NCI-H1436 (cell line): ENCODE measurements around the gene CPA3.

Experiments used
- DNase-seq: peaks from one replicate; lab custom pipeline; 2025; lab: John Stamatoyannopoulos, UW

CPA3 gene

DNA sequence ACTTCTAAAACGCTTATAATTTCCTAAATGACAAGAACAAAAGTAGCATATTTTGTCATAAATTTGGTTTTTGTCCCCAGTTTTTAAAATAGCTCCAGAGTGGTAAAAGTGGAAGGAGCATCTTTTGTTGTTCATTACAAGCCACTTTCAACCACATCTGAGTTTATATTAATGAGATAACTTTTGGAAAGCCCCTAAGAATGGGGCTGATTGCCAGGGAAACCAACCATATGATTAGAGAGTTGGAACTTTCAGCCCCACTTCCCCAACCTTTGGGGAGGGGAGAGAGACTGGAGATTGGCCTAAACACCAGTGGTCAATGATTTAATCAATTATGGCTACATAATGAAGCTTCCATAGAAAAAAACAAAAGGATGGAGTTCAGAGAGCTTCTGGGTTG, 57.4 kb downstream of the CPA3 start:
- DNase-seq = no peak

DNA sequence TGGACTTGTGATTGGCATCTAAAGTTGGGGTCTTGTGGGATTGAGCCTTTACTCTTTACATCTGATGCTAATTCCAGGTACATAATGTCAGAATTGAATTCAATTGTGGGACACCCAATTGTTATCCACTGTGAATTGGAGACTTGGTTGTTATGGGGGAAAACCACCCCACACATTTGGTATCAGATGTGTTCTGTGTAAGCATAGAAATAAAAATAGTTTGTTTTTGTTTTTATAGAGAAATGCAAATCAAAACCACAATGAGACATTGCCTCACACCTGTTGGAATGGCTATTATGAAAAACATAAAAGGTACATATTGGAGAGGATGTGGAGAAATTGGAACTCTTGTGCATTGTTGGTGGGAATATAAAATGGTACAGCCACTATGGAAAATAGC, 58.5 kb downstream of the CPA3 start:
- DNase-seq = no peak

DNA sequence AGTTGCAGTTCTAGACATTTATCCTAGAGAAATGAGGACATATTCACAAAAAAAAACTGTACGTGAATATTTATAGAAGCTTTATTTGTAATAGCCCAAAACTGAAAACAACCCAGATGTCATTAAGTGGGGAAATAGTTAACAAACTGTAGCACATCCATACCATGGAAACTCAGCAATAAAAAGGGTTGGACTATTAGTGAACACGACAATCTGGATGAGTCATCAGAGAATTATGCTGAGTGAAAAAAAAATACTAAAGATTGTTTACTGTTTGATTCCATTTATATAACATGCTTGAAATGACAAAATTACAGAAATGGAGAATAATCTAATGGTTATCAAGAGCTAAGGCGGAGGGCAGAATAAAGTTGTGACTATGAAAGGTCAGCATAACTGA, 59.5 kb downstream of the CPA3 start:
- DNase-seq = no peak

DNA sequence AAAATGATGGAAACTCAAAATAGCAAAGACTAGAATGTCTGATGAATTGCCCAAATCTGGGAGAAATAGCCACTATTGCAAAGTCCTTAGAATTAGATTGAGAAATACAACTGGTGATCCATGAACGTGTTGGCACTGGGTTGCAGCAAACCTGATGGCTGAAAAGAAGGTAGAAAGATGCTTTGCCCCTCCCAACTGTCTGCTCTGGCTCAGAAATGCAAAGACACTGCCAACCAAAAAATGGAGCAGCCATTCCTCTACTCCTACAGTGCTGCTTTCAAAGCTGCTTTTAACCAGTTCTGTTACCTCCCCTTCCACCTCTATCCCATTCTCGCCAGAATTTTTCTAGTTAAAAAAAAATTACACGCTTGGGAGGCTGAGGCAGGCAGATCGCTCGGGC, 60.7 kb downstream of the CPA3 start:
- DNase-seq = no peak

DNA sequence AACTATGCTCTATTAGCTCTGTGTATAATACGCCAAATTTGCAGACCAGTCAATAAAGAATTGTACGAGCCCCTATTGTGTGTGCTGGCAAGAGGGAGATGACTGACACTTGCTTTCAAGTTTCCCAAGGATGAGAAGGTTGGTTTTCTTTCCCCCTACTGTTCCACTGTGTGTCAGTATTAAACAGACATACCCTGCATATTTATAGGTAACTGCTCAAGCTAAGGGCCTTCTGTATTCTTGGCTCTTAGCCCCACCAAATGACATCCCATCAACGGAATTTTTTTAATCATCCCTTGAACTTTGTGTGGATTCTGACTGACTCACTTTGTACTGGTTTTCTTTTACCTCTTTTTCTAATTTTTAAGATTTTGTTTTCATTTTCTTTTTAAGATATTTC, 65.7 kb downstream of the CPA3 start:
- DNase-seq = no peak

DNA sequence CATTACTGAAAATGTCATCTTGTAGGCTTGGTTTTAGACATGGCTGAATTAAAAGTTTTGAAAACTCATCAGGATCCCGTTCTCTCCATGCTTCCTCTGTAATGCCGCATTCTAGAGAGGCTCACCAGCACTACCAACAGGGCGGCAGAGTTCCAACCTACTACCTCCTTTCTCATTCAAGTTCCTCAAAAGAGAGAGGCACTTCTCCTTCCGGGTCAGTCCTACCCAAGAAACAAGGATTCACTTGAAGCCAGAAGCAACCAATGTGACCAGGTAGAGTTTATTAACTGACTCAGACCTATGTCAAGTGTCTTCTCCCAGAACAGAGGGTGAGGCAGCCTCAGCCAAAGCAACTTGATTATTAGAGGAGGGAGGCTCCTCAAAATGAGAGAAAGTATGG, 66.5 kb downstream of the CPA3 start:
- DNase-seq = no peak

DNA sequence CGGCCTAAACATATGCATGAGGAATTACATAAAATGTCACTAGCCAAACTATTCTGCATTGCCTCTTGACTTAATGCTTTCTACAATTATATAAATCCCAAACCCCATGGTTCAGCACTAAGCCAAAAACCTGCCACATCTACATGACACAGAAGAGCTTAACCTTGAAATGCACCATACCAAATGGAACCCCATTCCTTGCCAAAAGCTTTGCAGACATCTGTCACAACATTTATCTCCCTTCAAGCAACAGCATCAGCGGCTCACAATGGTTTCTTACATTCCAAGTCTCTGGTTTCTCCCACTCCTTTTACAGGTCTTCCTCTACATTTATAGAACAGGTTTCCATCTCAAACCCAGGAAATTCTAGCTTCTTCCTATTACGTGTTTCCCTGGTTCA, 67.9 kb downstream of the CPA3 start:
- DNase-seq = no peak

DNA sequence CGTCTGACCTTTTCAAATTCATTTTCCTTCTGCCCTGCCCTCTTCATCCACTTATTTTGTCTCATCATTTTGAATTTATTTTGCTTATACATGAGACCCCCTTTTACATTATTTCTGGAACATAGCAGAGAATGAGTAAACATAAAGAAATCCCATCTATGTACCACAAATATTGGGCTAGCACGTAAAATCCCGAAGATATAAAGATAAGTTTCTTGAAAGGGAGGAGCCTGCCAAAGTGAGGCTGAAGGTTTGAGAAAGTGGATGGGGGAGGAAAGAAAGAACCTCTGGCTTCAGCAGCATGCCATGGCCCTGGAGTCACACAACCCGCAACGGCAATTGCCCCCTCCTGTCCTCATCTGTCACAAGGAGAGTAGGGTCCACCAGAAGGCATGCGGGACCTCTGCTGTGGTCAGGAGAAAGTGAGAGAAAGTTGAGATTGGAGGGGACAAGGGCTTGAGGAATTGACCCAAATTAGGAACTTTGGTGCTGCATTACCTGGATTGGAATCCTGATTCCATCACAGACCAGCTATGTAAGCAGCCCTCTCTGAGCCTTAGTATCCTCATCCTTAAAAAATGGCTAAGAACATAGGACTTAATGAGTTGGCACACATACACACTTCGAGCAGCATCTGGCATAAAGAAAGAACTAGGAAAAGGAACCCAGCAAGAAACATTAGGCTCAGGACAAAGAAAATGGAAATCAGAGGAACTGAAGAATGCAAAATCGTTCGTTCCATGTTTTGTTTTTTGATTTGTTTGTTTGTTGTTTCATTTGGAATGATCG, 72.6 kb downstream of the CPA3 start:
- no peak for DNase-seq

DNA sequence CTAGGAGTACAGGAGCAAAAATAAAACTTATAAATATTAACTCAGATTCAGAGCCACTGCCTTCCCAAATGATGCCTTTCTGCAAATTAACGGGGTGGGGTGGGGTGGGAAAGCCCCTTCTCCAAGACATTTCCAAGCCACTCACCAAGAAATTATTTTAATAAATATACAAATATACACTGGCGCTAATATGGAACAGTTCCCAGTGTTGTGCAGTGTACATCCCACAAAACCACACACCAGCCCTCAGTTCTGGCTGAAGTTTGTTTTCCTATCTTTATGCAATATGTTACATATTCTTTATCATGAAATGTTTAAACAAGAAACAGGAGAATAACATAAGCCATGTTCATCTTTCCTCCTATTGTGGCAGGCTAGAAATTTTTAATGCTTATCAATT, 73.2 kb downstream of the CPA3 start:
- no peak for DNase-seq

DNA sequence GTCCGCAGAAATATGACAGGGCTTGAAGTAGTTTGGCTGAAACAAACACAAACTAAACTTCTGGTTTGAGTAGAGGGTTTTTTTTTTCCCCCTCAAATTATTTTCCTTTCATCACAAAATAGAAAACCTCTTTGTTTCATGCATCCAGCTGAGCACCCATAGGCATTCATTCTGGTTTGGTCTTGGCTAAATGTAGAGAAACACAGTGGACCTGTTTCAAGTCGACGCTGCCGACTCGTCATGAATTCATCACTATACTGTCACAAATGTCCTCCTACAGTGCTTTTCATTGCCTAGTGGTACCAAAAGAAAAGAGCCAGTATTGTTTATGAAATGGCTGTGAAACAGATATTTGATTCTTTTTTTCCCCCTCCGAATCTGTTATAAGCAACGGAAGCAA, 73.8 kb downstream of the CPA3 start:
- DNase-seq = no peak

DNA sequence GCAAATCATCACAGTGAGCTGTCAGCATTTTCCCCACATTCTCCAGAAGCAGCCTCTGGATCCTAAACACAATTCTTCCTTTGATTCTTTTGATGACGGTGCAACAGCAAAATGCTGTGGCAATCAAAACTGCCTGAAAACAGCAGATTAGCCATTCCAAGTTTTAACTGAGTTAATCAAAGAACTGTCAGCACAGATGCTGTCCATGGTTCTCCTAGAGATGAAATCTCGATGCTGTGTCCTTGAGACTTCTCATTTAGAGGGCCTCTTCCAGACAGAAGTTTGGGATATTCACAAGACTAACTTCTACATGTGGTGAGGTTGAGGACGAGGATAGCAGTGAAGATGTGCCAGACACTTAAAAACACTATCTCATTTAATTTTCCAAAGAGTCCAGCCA, 75.9 kb downstream of the CPA3 start:
- DNase-seq = no peak

DNA sequence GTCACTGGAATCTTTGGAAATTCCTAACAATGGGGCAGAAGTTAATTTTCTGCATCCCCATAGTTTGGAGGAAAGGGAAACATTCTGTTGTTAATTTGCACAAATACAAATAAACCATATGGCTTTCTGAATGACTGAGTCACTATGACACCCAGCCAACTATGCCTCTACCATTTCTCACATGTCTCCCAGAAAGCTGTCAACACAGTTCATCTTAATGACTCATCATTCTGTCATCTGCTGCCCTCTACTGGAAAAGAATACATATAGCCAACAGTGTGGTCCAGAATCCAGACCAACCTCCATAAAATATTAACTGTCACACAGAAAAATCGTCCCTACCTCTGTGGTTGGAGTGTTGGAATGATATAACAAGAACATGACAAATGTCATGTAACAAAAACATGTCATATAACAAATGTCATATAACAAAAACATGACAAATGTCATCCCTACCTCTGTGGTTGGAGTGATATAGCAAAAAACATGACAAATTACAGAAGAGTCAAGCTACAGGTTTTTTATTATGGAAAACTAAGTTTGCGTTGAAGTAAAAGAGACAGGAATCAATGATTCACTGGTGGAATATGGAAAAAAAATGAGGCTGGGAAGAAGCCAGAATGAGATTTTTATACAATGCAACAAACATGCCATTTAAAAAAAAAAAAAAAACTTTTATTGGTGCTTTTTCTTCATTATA, 78.6 kb downstream of the CPA3 start:
- peak; percentile 73 for DNase-seq

DNA sequence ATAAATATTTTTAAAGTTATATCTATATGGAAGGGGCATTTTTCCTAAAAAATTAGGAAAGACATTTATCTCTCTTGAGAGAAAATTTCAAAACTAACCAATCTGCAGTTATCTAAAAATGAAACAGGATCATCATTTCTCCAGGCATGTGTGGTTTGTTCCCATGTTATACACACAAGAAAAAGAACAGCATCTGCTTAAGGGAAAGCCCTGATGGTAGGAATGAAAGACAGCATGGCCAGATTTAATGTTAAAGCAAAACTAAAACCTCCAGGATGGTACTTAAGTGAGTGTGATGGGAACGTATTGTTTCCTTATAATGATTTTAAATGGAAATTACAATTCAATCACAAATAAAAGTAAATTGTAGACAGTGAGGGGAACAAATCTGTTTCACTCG, 80.0 kb downstream of the CPA3 start:
- no peak for DNase-seq
